GM19463 (cell line): Measurements from ENCODE around the gene ARHGEF17.
"Not testable (repeated sequence)": the region's sequence is repeated elsewhere in the genome, so short reads cannot be mapped to it uniquely, and the experiment has no call there.

Experiments
- ATAC-seq: cut with Tn5 transposase; IDR thresholded peaks from one replicate; pipeline ENCODE4 v1.9.1; 2021; ENCODE audit warnings: mild to moderate bottlenecking, moderate library complexity; ENCODE audit not compliant: unreplicated experiment

Gene ARHGEF17

GRCh38 chr11:73308003-73308960 is at the start of gene ARHGEF17:
Gene ARHGEF17 (plus strand): TSS chr11:73308276. CDS start chr11:73308639, 363 bp downstream.
- ATAC-seq = peak; percentile 38

- ATAC-seq = no peak
Measured at GRCh38 chr11:73259406-73260126, 48.5 kb upstream of the ARHGEF17 start.

GRCh38 chr11:73260127-73260457 is 48.0 kb upstream of the ARHGEF17 start:
- ATAC-seq = no peak

GRCh38 chr11:73262851-73263495 is 45.1 kb upstream of the ARHGEF17 start:
- no peak for ATAC-seq

- ATAC-seq = no peak
Measured at GRCh38 chr11:73263640-73264039, 44.4 kb upstream of the ARHGEF17 start.

GRCh38 chr11:73265278-73265810 is 42.7 kb upstream of the ARHGEF17 start:
- ATAC-seq = no peak

- no peak for ATAC-seq
Measured at GRCh38 chr11:73265853-73266645, 42.0 kb upstream of the ARHGEF17 start.

- no peak for ATAC-seq
Measured at GRCh38 chr11:73266646-73267020, 41.4 kb upstream of the ARHGEF17 start.

- ATAC-seq = no peak
Measured at GRCh38 chr11:73267122-73267846, 40.8 kb upstream of the ARHGEF17 start.

- no peak for ATAC-seq
Measured at GRCh38 chr11:73267906-73268540, 40.1 kb upstream of the ARHGEF17 start.

GRCh38 chr11:73268671-73269271 is 39.3 kb upstream of the ARHGEF17 start:
- ATAC-seq = no peak

- ATAC-seq = no peak
Measured at GRCh38 chr11:73269459-73270015, 38.5 kb upstream of the ARHGEF17 start.

- no peak for ATAC-seq
Measured at GRCh38 chr11:73270016-73270854, 37.8 kb upstream of the ARHGEF17 start.

GRCh38 chr11:73270855-73271477 is 37.1 kb upstream of the ARHGEF17 start:
- ATAC-seq = no peak

- not testable (repeated sequence) for ATAC-seq
Measured at GRCh38 chr11:73271478-73271865, 36.6 kb upstream of the ARHGEF17 start.

GRCh38 chr11:73271936-73272679 is 36.0 kb upstream of the ARHGEF17 start, which contains the start of gene P2RY6:
Gene P2RY6 (plus strand): TSS chr11:73272338. CDS start chr11:73296519, 24,181 bp downstream.
- no peak for ATAC-seq

GRCh38 chr11:73272680-73273038 is 35.4 kb upstream of the ARHGEF17 start:
- no peak for ATAC-seq
